GM23338 (cell line): Measurements from ENCODE around the gene DHX34. TPM values are rescaled to one million over a fixed set of nuclear protein-coding genes. Genes with fewer than 3 reads are reported as not detected.

Experiments
- ATAC-seq: fragments of 200-7000 bp; cut with Tn5 transposase; 3 replicates; pipeline ENCODE4 v1.9.1; 2020
- DNase-seq: peaks from one replicate; pipeline ENCODE4 v3.0.0-alpha.2; 2015; ENCODE audit warnings: low spot score
- H2AFZ ChIP-seq: fragments of 200-600 bp; sonication (generic); 2 replicates; pipeline ENCODE4 v1.8.0; 2016; ENCODE audit warnings: antibody characterized with exemption, mild to moderate bottlenecking, moderate library complexity
- H3F3A ChIP-seq: fragments of 200-600 bp; sonication (generic); replicated peaks from 2 replicates; pipeline ENCODE4 v1.8.0; 2017; ENCODE audit warnings: antibody characterized with exemption, mixed run types, low read depth
- H3K27ac ChIP-seq: fragments of 200-600 bp; sonication (generic); 2 replicates; pipeline ENCODE4 v1.6.1; 2016; ENCODE audit warnings: low read depth
- H3K27me3 ChIP-seq: fragments of 200-600 bp; sonication (generic); 2 replicates; pipeline ENCODE4 v1.8.0; 2016; ENCODE audit warnings: mild to moderate bottlenecking, mixed run types, moderate library complexity; ENCODE audit not compliant: insufficient read depth
- H3K36me3 ChIP-seq: fragments of 200-600 bp; sonication (generic); 2 replicates; pipeline ENCODE4 v1.8.0; 2016; ENCODE audit warnings: mild to moderate bottlenecking; ENCODE audit not compliant: insufficient read depth
- H3K4me1 ChIP-seq: fragments of 200-600 bp; sonication (generic); 2 replicates; pipeline ENCODE4 v1.8.0; 2016; ENCODE audit warnings: mild to moderate bottlenecking, moderate library complexity; ENCODE audit not compliant: insufficient read depth
- H3K4me2 ChIP-seq: fragments of 200-600 bp; sonication (generic); 2 replicates; pipeline ENCODE4 v1.7.1; 2017; ENCODE audit warnings: mixed run types
- H3K4me3 ChIP-seq: fragments of 200-600 bp; sonication (generic); 2 replicates; pipeline ENCODE4 v1.6.1; 2016; ENCODE audit warnings: mixed run types
- H3K79me2 ChIP-seq: fragments of 200-600 bp; sonication (generic); replicated peaks from 2 replicates; pipeline ENCODE4 v1.8.0; 2017; ENCODE audit warnings: mild to moderate bottlenecking; ENCODE audit not compliant: insufficient read depth
- H3K9me2 ChIP-seq: fragments of 200-600 bp; sonication (generic); 2 replicates; pipeline ENCODE4 v1.8.0; 2017; ENCODE audit not compliant: insufficient read depth
- H4K20me1 ChIP-seq: fragments of 200-600 bp; sonication (generic); replicated peaks from 2 replicates; pipeline ENCODE4 v1.8.0; 2017; ENCODE audit warnings: mild to moderate bottlenecking; ENCODE audit not compliant: insufficient read depth
- H3K27ac Mint-ChIP-seq: 2 replicates; pipeline ENCODE4 v1.8.0; 2020; ENCODE audit warnings: inconsistent platforms, mild to moderate bottlenecking, moderate library complexity, mixed read lengths
- H3K27me3 Mint-ChIP-seq: 3 replicates; pipeline ENCODE4 v1.8.0; 2022; ENCODE audit warnings: low read depth, mild to moderate bottlenecking, moderate library complexity, mixed read lengths, inconsistent platforms; ENCODE audit not compliant: insufficient read depth, poor library complexity
- H3K36me3 Mint-ChIP-seq: 3 replicates; pipeline ENCODE4 v1.8.0; 2021; ENCODE audit warnings: low read depth, mild to moderate bottlenecking, inconsistent platforms, moderate library complexity, mixed read lengths
- H3K4me1 Mint-ChIP-seq: 3 replicates; pipeline ENCODE4 v1.8.0; 2020; ENCODE audit warnings: mild to moderate bottlenecking, inconsistent platforms, mixed read lengths
- H3K4me3 Mint-ChIP-seq: 3 replicates; pipeline ENCODE4 v1.8.0; 2021; ENCODE audit warnings: moderate library complexity, mild to moderate bottlenecking, inconsistent platforms, mixed read lengths
- H3K9me3 Mint-ChIP-seq: 3 replicates; pipeline ENCODE4 v1.8.0; 2020; ENCODE audit warnings: moderate library complexity, mild to moderate bottlenecking, inconsistent platforms, mixed read lengths
- CREB1 ChIP-seq: fragments of 250-450 bp; sonication (Bioruptor Pico); IDR thresholded peaks from 2 replicates; pipeline ENCODE4 v1.5.0; 2020; ENCODE audit warnings: low read depth, mild to moderate bottlenecking, moderate library complexity
- CTCF ChIP-seq, 2 experiments: fragments of 200-600 bp in 1 of 2; sonication (generic) in 1 of 2; conservative IDR thresholded peaks; 2 replicates each; pipeline versions ENCODE4 v1.5.1 to v1.6.1; 2016 to 2017; ENCODE audit warnings: antibody characterized with exemption in 2 of 2, low read depth in 2 of 2, mild to moderate bottlenecking in 2 of 2, moderate library complexity in 1 of 2
- EZH2 ChIP-seq: fragments of 200-600 bp; sonication (generic); IDR thresholded peaks from one replicate; pipeline ENCODE4 v1.8.0; 2017; ENCODE audit warnings: antibody characterized with exemption, mild to moderate bottlenecking, low read depth; ENCODE audit not compliant: unreplicated experiment
- EZH2phosphoT487 ChIP-seq: fragments of 200-600 bp; sonication (generic); IDR thresholded peaks from one replicate; pipeline ENCODE4 v1.8.1; 2018; ENCODE audit warnings: antibody characterized with exemption; ENCODE audit not compliant: unreplicated experiment
- JUNB ChIP-seq: IDR thresholded peaks from one replicate; pipeline ENCODE4 v1.6.1; 2016; ENCODE audit warnings: antibody characterized with exemption; ENCODE audit not compliant: unreplicated experiment
- POLR2AphosphoS5 ChIP-seq: IDR thresholded peaks from 2 replicates; pipeline ENCODE4 v1.6.1; 2016; ENCODE audit warnings: antibody characterized with exemption, low read depth
- STAT1 ChIP-seq: IDR thresholded peaks from one replicate; pipeline ENCODE4 v1.6.1; 2016; ENCODE audit warnings: antibody characterized with exemption; ENCODE audit not compliant: unreplicated experiment
- ZNF114 ChIP-seq: fragments of 250-450 bp; sonication (Bioruptor Pico); IDR thresholded peaks from 2 replicates; pipeline ENCODE4 v1.5.0; 2020; ENCODE audit warnings: mild to moderate bottlenecking, moderate library complexity
- ZNF331 ChIP-seq: fragments of 250-450 bp; sonication (Bioruptor Pico); IDR thresholded peaks from 2 replicates; pipeline ENCODE4 v1.5.0; 2020; ENCODE audit warnings: low read depth, mild to moderate bottlenecking, moderate library complexity
- polyA plus RNA-seq: library from polyadenylated mRNA; unstranded; fragments of >200 nt; fragmentation: Nextera tagmentation; extraction: Ambion mirVana; gene quantifications from 2 replicates; pipeline ENCODE4 v1.2.1, GENCODE V29; 2016
- total RNA-seq: library from RNA; depleted of rRNA; stranded (reverse); fragments of >200 nt; shearing (Covaris generic); gene quantifications from 2 replicates; pipeline ENCODE4 v1.2.3, GENCODE V29; 2014
- TF ChIP-seq, protein P1 (sequence below): IDR thresholded peaks from one replicate; pipeline ENCODE4 v1.6.1; 2018; ENCODE audit warnings: antibody characterized with exemption; ENCODE audit not compliant: unreplicated experiment

DHX34 gene
- total and polyA plus RNA-seq, 2 experiments from 2014 or later = 16.3 to 50.1 TPM

- H3K9me3 Mint-ChIP-seq = peaks cover 4% of the 10 kb centered on the region; the same call in 2 of the 3 replicates
- H3K27me3 Mint-ChIP-seq = peaks cover 25% of the 10 kb centered on the region
- Histone ChIP-seq H3K9me2 (no peaks in the 10 kb centered on the region), H3K79me2 (no peaks in the 10 kb centered on the region), H3K4me2 (peak overlapping the region; percentile 99), H3K27me3 (no peaks in the 10 kb centered on the region; the same call in 1 of the 2 replicates), H2AFZ (peak overlapping the region; percentile 72), H4K20me1 (no peaks in the 10 kb centered on the region), H3F3A (peaks cover 3% of the 10 kb centered on the region; the same call in 1 of the 2 replicates), H3K4me1 (peaks cover 11% of the 10 kb centered on the region), H3K36me3 (no peaks in the 10 kb centered on the region; the same call in 1 of the 2 replicates), H3K4me3 (peak overlapping the region; percentile 85), H3K27ac (0 out of 2 replicates have a peak overlapping the region, but pooled peaks have one; percentile 55)
- H3K4me1 Mint-ChIP-seq = peaks cover 10% of the 10 kb centered on the region; the same call in 2 of the 3 replicates
- H3K36me3 Mint-ChIP-seq = peaks cover 4% of the 10 kb centered on the region
- peak; percentile 84 for DNase-seq
- ATAC-seq = peak; percentile 97
- H3K4me3 Mint-ChIP-seq = peak overlapping the region; percentile 77
- no peak overlapping the region for H3K27ac Mint-ChIP-seq
- TF ChIP-seq, protein P1, sequence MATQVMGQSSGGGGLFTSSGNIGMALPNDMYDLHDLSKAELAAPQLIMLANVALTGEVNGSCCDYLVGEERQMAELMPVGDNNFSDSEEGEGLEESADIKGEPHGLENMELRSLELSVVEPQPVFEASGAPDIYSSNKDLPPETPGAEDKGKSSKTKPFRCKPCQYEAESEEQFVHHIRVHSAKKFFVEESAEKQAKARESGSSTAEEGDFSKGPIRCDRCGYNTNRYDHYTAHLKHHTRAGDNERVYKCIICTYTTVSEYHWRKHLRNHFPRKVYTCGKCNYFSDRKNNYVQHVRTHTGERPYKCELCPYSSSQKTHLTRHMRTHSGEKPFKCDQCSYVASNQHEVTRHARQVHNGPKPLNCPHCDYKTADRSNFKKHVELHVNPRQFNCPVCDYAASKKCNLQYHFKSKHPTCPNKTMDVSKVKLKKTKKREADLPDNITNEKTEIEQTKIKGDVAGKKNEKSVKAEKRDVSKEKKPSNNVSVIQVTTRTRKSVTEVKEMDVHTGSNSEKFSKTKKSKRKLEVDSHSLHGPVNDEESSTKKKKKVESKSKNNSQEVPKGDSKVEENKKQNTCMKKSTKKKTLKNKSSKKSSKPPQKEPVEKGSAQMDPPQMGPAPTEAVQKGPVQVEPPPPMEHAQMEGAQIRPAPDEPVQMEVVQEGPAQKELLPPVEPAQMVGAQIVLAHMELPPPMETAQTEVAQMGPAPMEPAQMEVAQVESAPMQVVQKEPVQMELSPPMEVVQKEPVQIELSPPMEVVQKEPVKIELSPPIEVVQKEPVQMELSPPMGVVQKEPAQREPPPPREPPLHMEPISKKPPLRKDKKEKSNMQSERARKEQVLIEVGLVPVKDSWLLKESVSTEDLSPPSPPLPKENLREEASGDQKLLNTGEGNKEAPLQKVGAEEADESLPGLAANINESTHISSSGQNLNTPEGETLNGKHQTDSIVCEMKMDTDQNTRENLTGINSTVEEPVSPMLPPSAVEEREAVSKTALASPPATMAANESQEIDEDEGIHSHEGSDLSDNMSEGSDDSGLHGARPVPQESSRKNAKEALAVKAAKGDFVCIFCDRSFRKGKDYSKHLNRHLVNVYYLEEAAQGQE = peak; percentile 90
- TF ChIP-seq ZNF331 (CRISPR knock-in tag) = no peak
Measured at GRCh38 chr19:47406711-47407416, 57.7 kb downstream of the DHX34 start.

DNA sequence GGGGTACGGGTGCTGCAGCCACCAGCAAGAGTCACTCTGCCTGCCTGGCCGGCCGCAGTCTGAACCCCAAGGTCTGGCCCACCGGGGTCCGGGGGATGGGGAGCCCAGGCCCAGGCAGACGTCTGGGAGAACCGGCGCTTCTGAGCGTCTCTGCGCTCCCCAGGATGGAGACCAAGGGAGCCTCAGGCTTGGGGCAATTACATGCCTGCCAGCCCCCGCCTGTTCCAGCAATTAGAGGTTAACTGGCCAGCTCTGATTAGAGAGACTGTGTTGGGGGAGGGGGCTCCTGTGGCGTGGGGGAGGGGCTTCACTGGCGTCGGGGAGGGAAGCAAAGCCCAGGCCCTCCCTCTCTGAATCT is 58.3 kb downstream of the DHX34 start:
- Histone ChIP-seq H3K4me1 (peaks cover 11% of the 10 kb centered on the region), H2AFZ (0 out of 2 replicates have a peak overlapping the region, but pooled peaks have one; percentile 66), H3K4me3 (peak overlapping the region; percentile 85), H3F3A (peaks cover 3% of the 10 kb centered on the region; the same call in 1 of the 2 replicates), H3K27ac (peak overlapping the region; percentile 55; the same call in 1 of the 2 replicates), H3K27me3 (no peaks in the 10 kb centered on the region; the same call in 1 of the 2 replicates), H3K79me2 (no peaks in the 10 kb centered on the region), H3K9me2 (no peaks in the 10 kb centered on the region), H4K20me1 (no peaks in the 10 kb centered on the region), H3K36me3 (no peaks in the 10 kb centered on the region; the same call in 1 of the 2 replicates), H3K4me2 (peak overlapping the region; percentile 99)
- H3K27ac Mint-ChIP-seq = no peak overlapping the region
- H3K36me3 Mint-ChIP-seq = peaks cover 4% of the 10 kb centered on the region
- peak; percentile 64 for ATAC-seq
- H3K9me3 Mint-ChIP-seq = peaks cover 4% of the 10 kb centered on the region; the same call in 2 of the 3 replicates
- TF ChIP-seq POLR2AphosphoS5 (no peak), ZNF331 (CRISPR knock-in tag) (no peak), CTCF (conservative IDR thresholded peaks at IDR 0.05; ENCODE audit: low read depth in 2 of 2) (no peak), STAT1 (no peak), EZH2phosphoT487 (no peak), ZNF114 (CRISPR knock-in tag) (no peak), EZH2 (no peak), JUNB (no peak), CREB1 (CRISPR knock-in tag) (no peak)
- TF ChIP-seq, protein P1 = no peak
- DNase-seq = peak; percentile 54
- peaks cover 26% of the 10 kb centered on the region for H3K27me3 Mint-ChIP-seq
- peak overlapping the region; percentile 77; the same call in 2 of the 3 replicates for H3K4me3 Mint-ChIP-seq
- H3K4me1 Mint-ChIP-seq = peaks cover 10% of the 10 kb centered on the region; the same call in 2 of the 3 replicates
